Hepatocyte (in vitro differentiated cells): Measurements from ENCODE around the gene RASSF8. TPM values are rescaled to one million over a fixed set of nuclear protein-coding genes. Genes with fewer than 3 reads are reported as not detected.

Source experiments
- DNase-seq: peaks from one replicate; pipeline ENCODE4 v3.0.0-alpha.2; 2016; ENCODE audit warnings: low spot score
- H2AFZ ChIP-seq: fragments of 200-600 bp; sonication (generic); 2 replicates; pipeline ENCODE4 v1.6.0; 2016; ENCODE audit warnings: antibody characterized with exemption, mild to moderate bottlenecking
- H3K27ac ChIP-seq: fragments of 200-600 bp; sonication (generic); 2 replicates; pipeline ENCODE4 v1.5.1; 2016; ENCODE audit warnings: mild to moderate bottlenecking
- H3K27me3 ChIP-seq: fragments of 200-600 bp; sonication (generic); 2 replicates; pipeline ENCODE4 v1.6.1; 2016
- H3K36me3 ChIP-seq: fragments of 200-600 bp; sonication (generic); replicated peaks from 2 replicates; pipeline ENCODE4 v1.5.1; 2016; ENCODE audit warnings: low read depth; ENCODE audit not compliant: insufficient read depth
- H3K4me1 ChIP-seq: fragments of 200-600 bp; sonication (generic); 2 replicates; pipeline ENCODE4 v1.5.1; 2016; ENCODE audit warnings: mild to moderate bottlenecking, moderate library complexity; ENCODE audit not compliant: insufficient read depth
- H3K4me2 ChIP-seq: fragments of 200-600 bp; sonication (generic); 2 replicates; pipeline ENCODE4 v1.6.0; 2016
- H3K4me3 ChIP-seq: fragments of 200-600 bp; sonication (generic); 2 replicates; pipeline ENCODE4 v1.5.1; 2016; ENCODE audit warnings: mild to moderate bottlenecking
- H3K79me2 ChIP-seq: fragments of 200-600 bp; sonication (generic); 2 replicates; pipeline ENCODE4 v1.6.0; 2017; ENCODE audit warnings: mild to moderate bottlenecking
- H3K9me2 ChIP-seq: fragments of 200-600 bp; sonication (generic); replicated peaks from 2 replicates; pipeline ENCODE4 v1.6.0; 2017; ENCODE audit warnings: mild to moderate bottlenecking; ENCODE audit not compliant: insufficient read depth
- H3K9me3 ChIP-seq: fragments of 200-600 bp; sonication (generic); 2 replicates; pipeline ENCODE4 v1.5.1; 2016; ENCODE audit warnings: low read depth, mild to moderate bottlenecking
- H4K20me1 ChIP-seq: fragments of 200-600 bp; sonication (generic); 2 replicates; pipeline ENCODE4 v1.6.0; 2016; ENCODE audit warnings: mild to moderate bottlenecking; ENCODE audit not compliant: insufficient read depth, poor library complexity, severe bottlenecking
- EZH2 ChIP-seq: fragments of 200-600 bp; sonication (generic); IDR thresholded peaks from 2 replicates; pipeline ENCODE4 v1.6.1; 2016; ENCODE audit warnings: antibody characterized with exemption, mild to moderate bottlenecking, borderline replicate concordance
- EZH2phosphoT487 ChIP-seq: fragments of 200-600 bp; sonication (generic); IDR thresholded peaks from one replicate; pipeline ENCODE4 v1.6.1; 2018; ENCODE audit warnings: antibody characterized with exemption, mild to moderate bottlenecking, low read depth, moderate library complexity; ENCODE audit not compliant: unreplicated experiment, severe bottlenecking
- WGBS: methylation state at CpG from one replicate; pipeline ENCODE4 v1.1.6; 2016; ENCODE audit warnings: low lambda C conversion rate; ENCODE audit errors: missing lambda C conversion rate; 5-methylcytosine and 5-hydroxymethylcytosine counted together
- polyA plus RNA-seq: library from polyadenylated mRNA; unstranded; fragments of >200 nt; fragmentation: Nextera tagmentation; extraction: Ambion mirVana; gene quantifications from 2 replicates; pipeline ENCODE4 v1.2.1, GENCODE V29; 2016
- total RNA-seq: library from RNA; depleted of rRNA; stranded (reverse); fragments of >200 nt; gene quantifications from 2 replicates; pipeline ENCODE4 v1.2.3, GENCODE V29; 2014
- TF ChIP-seq, protein P1 (sequence below): fragments of 200-600 bp; sonication (generic); IDR thresholded peaks from 2 replicates; pipeline ENCODE4 v1.5.1; 2016; ENCODE audit warnings: antibody characterized with exemption, mild to moderate bottlenecking; ENCODE audit not compliant: poor library complexity

Gene RASSF8
- total and polyA plus RNA-seq, 2 experiments from 2014 or later: 24.6 to 46.2 TPM

GRCh38 chr12:25997201-25997963, 38.9 kb downstream of the RASSF8 start:
- H3K9me3 ChIP-seq: no peaks in the 10 kb centered on the region
- no peak overlapping the region for H3K4me3 ChIP-seq
- H3K79me2 ChIP-seq: peaks cover 86% of the 10 kb centered on the region
- TF ChIP-seq EZH2: no peak
- no peak for TF ChIP-seq EZH2phosphoT487
- TF ChIP-seq, protein P1, sequence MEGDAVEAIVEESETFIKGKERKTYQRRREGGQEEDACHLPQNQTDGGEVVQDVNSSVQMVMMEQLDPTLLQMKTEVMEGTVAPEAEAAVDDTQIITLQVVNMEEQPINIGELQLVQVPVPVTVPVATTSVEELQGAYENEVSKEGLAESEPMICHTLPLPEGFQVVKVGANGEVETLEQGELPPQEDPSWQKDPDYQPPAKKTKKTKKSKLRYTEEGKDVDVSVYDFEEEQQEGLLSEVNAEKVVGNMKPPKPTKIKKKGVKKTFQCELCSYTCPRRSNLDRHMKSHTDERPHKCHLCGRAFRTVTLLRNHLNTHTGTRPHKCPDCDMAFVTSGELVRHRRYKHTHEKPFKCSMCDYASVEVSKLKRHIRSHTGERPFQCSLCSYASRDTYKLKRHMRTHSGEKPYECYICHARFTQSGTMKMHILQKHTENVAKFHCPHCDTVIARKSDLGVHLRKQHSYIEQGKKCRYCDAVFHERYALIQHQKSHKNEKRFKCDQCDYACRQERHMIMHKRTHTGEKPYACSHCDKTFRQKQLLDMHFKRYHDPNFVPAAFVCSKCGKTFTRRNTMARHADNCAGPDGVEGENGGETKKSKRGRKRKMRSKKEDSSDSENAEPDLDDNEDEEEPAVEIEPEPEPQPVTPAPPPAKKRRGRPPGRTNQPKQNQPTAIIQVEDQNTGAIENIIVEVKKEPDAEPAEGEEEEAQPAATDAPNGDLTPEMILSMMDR: no peak
- no peak overlapping the region for H3K27ac ChIP-seq
- H2AFZ ChIP-seq: no peak overlapping the region
- no peaks in the 10 kb centered on the region for H3K9me2 ChIP-seq
- H3K27me3 ChIP-seq: no peaks in the 10 kb centered on the region
- no peak overlapping the region for H3K4me2 ChIP-seq
- peaks cover 10% of the 10 kb centered on the region for H3K4me1 ChIP-seq
- H3K36me3 ChIP-seq: no peaks in the 10 kb centered on the region
- H4K20me1 ChIP-seq: peaks cover under 1% of the 10 kb centered on the region
- 66% methylated on average over 6 of the region's 6 CpGs for WGBS
- no peak for DNase-seq

DNA sequence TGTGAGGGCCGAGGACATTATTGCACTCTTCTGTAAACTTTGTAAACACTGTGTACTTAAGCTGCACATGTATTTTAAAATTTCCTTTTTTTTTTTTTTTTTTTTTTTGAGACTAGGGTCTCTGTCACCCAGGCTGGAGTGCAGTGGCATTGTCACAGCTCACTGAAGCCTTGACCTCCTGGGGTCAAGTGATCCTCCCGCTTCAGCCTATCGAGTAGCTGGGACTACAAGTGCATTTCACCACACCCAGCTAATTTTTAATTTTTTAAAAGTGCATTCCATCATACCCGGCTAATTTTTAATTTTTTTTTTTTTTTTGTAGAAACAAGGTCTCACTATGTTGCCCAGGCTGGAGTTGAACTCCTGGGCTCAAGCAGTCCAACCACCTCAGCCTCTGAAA, 42.4 kb downstream of the RASSF8 start:
- TF ChIP-seq EZH2phosphoT487 (no peak), EZH2 (no peak)
- TF ChIP-seq, protein P1: no peak
- H3K36me3 ChIP-seq: no peaks in the 10 kb centered on the region
- no peak overlapping the region for H3K4me3 ChIP-seq
- peaks cover 2% of the 10 kb centered on the region for H4K20me1 ChIP-seq
- H2AFZ ChIP-seq: no peak overlapping the region
- WGBS: 89% methylated on average over 4 of the region's 4 CpGs
- H3K4me1 ChIP-seq: no peaks in the 10 kb centered on the region
- H3K27ac ChIP-seq: no peak overlapping the region
- peaks cover 84% of the 10 kb centered on the region for H3K79me2 ChIP-seq
- H3K27me3 ChIP-seq: no peaks in the 10 kb centered on the region
- H3K9me2 ChIP-seq: no peaks in the 10 kb centered on the region
- DNase-seq: no peak
- H3K9me3 ChIP-seq: peaks cover 6% of the 10 kb centered on the region
- no peak overlapping the region for H3K4me2 ChIP-seq

DNA sequence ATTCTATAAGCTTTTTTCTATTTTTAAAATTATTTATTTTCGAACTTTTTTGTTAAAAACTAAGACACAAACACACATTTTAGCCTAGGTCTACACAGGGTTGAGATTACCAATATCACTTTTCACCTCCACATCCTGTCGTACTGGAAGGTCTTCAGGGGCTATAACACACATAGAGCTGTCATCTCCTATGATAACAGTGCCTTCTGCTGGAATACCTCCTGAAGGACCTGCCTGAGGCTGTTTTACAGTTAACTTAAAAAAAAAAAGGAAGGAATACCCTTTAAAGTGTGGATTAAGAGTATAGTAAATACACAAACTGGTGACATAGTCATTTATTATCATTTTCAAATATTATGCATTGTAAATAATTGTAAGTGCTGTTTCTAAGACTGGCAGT, 43.0 kb downstream of the RASSF8 start:
- no peaks in the 10 kb centered on the region for H3K36me3 ChIP-seq
- no peaks in the 10 kb centered on the region for H3K9me2 ChIP-seq
- no peak overlapping the region for H3K4me2 ChIP-seq
- no peak overlapping the region for H3K4me3 ChIP-seq
- peaks cover 7% of the 10 kb centered on the region for H4K20me1 ChIP-seq
- no peak overlapping the region for H3K27ac ChIP-seq
- TF ChIP-seq EZH2: no peak
- TF ChIP-seq, protein P1: peak; percentile 5
- peaks cover 6% of the 10 kb centered on the region for H3K9me3 ChIP-seq
- H3K79me2 ChIP-seq: peaks cover 84% of the 10 kb centered on the region
- no peak overlapping the region for H2AFZ ChIP-seq
- 66% methylated on average over 2 of the region's 2 CpGs for WGBS
- DNase-seq: no peak
- H3K27me3 ChIP-seq: no peaks in the 10 kb centered on the region
- no peaks in the 10 kb centered on the region for H3K4me1 ChIP-seq
